RKO (cell line): Measurements from ENCODE around the gene ITGB7.
A peak's percentile ranks its signal among the peaks of the same experiment; 100 is the strongest.
"Not testable (repeated sequence)": the region's sequence is repeated elsewhere in the genome, so short reads cannot be mapped to it uniquely, and the experiment has no call there.

Source experiments
- DNase-seq: peaks from one replicate; pipeline ENCODE4 v3.0.0-alpha.2; 2016; ENCODE audit warnings: low spot score

The ITGB7 gene

DNA sequence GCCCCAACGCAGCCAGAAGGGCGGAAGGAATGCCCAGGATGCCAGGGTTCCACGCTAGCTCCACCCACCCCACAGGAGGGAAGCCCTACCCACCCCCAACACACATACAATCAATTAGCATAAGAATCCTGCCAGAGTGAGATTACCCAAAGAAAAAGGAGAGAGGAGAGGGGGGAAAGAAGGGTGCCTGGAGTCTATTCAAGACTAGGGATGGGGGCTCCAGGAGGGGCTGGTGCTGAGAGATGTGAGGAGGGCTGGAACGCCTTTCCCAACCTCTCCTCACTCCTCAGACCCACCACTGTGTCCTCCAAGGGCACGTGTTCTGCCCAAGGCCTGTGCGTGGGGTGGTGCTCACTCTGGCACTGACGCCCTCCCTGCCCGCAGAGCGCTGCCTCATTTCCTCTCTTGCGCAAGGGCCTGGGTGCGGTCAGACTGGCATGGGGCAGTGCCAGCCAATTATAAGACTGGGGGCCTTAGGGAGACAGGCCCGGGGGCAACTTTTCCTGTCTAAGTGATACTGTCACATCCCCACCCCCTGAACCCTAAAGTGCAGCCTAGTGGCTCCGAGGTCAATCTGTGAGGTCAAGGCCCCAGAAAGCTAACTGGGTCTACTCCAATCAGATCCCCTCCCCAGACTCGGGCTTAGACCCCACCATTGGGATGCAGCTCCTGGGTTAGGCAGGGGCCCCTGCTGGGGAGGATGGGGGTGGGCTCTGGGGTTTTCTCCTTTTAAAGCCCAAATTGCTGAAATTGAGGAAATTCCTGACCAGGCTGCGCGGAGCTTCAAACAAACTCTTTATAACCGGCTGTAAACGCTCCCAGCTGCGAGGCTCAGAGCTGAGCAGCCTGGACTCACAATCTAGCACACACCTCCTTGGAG is 10.2 kb upstream of the ITGB7 start:
- DNase-seq, result peak; percentile 20

DNA sequence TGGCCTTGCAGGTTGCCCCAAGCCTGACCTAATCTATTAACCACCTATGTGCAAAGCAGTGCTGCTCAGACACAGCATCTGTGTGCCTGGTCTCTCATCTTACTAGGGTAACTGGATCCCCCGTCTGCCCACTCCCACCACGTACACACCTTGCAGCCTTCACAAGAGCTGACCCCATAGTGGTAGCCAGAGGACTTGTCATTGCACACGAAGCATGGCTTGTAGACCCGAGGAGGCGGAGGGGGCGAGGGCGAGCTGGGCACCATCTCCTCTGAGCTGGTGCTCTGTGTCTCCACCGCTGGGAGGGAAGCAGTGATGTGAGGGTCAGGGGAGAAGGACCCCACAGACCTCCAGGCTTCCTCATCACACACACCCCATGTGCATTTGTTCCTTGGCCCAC is 8.4 kb upstream of the ITGB7 start:
- no peak for DNase-seq

DNA sequence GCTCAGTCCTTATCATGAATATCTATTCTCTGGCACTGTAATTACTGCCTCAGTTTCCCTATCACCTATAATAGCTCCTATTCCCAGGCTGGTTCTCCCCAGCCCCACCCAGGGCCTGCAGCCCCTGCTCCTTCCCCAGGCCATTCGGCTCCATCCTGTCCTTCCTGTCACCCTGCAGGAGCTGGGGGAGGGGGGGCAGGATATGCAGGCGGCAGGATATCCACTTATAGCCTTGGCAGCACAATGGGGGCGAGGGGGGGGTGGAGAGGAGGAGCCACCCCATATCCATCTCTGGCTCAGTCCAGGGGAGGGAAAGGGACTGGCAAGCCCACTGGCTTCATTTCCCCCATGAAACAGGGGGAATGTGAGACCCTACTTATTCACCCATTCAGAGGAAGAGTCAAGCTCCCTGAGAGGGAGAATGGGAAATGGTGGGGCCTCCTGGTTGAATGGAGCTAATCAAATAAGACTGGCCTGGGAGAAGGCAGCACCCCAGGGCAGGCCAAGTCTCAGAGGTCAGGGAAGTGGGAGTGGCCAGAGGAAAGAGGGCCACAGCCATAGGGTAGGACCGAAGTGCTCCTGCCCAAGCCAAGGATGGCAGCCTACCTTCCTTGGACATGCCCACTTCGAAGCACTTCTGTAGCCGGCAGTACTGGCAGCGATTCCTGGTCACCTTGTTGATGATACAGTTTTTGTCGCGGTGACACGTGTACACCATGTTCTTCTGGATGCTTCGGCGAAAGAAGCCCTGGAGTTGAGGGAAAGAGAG is 7.8 kb upstream of the ITGB7 start:
- no peak for DNase-seq

DNA sequence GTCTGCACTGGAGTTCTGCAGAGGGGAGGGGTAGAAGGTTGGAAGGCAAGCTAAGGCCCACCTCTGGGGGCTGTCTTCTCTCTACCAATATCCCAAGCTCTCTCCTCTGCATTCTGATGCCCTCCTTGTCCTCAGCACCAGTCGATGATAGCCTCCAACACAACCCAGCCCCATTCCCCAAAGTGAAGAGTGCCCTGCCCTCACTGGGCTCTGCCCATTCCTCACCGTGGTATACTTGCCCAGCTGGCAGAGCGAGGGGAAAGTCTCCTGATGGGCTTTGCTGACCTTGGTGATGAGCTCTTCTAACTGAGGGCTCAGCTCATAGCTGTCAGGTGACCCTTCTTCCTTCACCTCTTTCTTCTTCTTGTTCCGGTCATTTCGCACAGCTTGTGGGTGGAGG is 7.2 kb upstream of the ITGB7 start:
- no peak for DNase-seq

DNA sequence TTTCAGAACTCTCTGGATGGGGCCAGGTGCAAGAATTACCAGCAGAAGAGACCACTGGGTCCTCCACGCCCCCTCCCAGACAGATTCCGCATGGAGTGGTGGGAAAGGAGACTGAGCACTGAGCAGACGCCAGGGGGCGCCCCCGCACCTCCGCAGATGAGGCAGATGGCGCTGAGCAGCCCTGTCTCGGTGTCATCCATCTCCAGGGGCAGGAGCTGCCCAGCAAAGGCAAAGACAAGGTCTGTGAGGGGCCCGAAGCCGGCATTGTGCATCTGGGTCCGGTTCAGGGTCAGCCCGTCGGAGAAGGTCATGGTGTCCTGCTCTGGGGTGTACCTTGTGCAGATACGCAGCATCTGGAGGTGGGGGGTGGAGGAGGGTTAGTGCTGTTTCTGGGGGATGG is 6.3 kb upstream of the ITGB7 start:
- DNase-seq, result peak; percentile 77

GRCh38 chr12:53212931-53213330 is 5.9 kb upstream of the ITGB7 start:
- no peak for DNase-seq

DNA sequence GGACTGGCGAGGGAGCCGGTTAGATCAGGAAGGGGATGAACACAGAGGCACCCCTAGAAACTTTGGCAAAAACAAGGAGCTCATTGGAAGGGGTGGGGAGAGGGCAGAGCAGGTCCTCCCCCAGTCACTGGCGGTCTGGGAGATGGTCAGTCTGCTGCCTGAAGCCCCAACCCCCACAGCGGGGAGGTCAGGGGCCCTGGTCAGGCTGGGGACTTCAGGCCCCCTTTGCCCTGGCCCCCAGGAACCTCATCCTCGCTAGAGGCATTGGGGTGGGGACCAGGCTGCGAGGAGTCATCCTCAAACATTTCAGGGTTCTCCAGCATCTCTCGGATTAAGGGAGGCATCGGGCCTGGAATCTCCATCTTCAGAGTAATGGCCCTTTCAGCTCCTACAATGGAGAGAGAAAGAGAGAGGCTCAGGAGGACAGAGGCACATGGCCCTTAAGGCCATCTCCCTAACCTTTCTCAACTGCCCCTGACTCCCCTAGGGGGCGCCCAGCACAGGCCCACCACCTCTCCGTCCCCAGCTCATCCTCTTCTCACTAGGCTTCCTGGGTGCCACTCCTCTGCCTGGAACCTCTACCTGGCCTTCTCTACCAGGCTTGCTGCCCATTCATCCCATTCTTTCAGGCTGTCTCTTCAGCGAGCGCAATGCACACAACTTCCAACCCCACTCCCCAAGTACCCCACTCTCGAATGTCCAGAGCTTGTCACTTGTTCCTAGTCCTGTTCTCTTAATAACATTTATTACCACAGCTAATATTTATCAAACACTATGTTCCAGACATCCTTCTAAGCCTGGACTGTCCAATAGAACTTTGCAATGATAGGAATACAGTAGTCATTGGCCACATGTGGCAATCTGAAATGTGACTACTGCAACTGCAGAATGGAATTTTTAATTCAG is 4.7 kb upstream of the ITGB7 start:
- DNase-seq, result no peak

DNA sequence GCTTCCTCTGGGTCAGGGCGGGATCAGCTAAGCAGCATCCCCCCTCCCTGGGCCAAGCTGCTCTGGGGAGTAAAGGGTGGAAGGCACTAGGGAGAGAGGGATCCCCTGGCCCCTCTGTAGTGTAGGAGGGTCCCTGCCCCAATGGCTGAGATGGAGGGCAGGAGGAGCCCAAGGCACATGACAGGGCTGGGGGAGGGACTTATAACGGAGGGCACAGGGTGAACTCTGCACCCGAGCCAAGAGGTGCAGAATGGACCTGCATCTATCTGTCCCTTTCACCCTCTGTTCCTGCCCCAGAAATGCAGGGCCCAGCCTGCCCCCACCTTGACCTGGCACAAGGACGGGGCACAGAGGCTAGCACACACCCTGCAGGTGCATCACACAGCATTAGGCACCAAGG is 3.8 kb upstream of the ITGB7 start:
- DNase-seq, result no peak

- DNase-seq, result no peak
These were observed 1.9 kb upstream of the ITGB7 start for GRCh38 chr12:53208877-53209463.

DNA sequence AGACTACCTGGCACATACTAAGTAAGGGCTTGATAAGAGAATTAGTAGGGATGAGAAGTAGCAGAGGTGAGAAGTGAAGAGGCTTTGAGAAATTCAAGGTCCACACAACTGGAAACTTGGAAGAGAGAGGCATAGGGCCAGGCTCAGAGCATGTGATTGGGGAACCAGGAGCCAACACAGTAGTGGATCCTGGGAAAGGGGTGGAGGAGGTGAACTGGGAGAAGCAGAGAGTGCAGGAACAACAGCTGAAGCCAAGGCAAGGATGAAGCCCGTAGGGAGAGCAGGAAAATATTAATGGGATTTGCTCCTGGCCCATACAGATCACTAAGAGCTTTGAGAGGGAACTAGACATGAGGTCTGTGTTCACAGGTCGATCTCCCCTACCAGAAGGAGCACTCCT is 1.4 kb upstream of the ITGB7 start:
- DNase-seq, result no peak

DNA sequence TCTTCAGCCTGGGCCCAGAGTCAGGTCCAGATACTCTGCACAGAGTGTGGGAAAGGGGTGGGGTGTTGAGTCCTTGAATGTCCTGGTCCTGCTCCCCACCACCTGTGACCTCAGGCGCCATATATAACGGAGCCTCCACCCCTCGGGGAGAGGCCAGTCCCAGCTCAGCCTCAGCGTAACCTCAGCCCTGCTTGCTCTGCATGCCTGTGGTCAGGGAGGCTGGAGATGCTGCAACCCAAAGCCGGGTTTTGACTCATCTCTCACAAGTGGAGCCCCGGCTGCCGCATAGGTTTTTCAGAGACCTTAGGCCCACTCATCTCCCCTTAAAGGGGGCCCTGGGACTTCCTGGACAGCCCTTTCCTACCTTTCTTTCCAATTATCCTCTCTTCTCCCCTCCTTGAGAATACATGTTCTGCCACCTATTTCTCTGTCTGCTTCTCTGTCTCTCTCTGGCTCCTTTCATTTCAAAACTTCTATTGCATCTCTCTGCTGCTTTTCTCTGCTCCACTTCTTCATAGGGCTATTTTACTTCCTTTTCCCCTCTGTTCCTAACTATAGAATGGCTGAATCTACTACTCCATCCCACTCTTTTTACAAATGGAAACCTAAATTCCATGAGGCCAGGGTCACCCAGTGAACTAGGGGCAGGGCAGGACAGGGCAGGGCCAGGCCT is 1.2 kb downstream of the ITGB7 start:
- DNase-seq, result peak; percentile 42

- DNase-seq, result no peak
These were observed 2.7 kb downstream of the ITGB7 start for GRCh38 chr12:53204351-53204750.

DNA sequence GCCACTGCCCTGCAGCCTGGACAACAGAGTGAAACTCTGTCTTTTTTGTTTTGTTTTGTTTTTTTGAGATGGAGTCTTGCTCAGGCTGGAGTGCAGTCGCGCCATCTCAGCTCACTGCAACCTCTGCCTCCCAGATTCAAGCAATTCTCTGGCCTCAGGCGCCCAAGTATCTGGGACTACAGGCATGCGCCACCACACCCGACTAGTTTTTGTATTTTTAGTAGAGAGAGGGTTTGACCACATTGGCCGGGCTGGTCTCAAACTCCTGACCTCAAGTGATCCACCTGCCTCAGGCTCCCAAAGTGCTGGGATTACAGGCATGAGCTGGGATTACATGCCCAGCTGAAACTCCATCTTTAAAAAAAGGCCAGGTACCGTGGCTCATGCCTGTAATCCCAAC is 4.7 kb downstream of the ITGB7 start:
- DNase-seq, result not testable (repeated sequence)

- DNase-seq, result no peak
These were observed 5.4 kb downstream of the ITGB7 start for GRCh38 chr12:53201639-53202038.

GRCh38 chr12:53201177-53201541 is 5.9 kb downstream of the ITGB7 start:
- no peak for DNase-seq

- no peak for DNase-seq
These were observed 6.4 kb downstream of the ITGB7 start for GRCh38 chr12:53200458-53201176.

DNA sequence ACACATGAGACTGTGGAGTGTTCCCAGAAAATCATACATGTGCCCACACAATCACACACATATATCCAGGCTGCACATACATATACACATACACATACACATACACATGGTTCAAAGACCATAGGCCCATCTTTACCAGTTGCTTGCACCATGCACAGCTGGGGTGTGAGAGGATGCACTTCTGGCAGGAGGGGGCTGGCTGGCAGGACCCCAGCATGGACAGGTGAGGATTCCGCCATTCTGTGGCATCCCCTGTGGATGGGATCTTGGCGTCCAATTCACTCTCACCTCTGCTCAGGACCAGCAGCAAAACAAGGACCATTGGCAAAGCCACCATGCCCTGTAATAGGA is 7.0 kb downstream of the ITGB7 start:
- DNase-seq, result no peak

- no peak for DNase-seq
These were observed 7.4 kb downstream of the ITGB7 start for GRCh38 chr12:53199700-53200099.

GRCh38 chr12:53198486-53199110 is 8.5 kb downstream of the ITGB7 start:
- no peak for DNase-seq

DNA sequence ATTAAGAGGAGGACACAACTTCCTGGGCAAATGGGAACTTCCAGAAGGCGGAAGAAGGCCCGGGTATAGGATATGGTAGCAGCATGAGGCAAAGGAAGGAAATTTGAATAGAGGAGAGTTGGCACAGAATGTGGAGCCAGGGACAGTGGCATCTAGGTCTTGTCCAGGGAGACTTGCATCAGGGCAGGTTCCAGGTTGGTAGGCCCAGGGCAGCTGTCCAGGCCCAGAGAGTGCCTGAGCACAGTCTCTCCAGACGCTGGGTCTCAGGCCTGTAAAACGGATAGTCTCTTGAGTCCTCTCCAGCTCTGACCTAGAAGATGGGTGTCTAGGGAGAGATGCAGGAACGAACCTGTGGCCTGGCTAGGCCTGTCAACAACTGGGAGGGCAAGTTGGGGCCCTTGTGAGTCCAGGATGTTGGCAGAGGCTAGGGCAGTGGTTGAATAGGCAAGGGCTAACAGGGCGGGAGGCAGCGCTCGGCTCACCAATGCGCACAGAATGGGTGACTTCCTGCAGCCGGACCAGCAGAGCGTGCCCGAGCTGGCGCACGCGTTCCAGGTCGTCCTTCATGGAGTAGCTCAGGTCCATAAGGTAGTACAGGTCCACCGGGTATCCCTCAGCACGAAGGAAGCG is 9.9 kb downstream of the ITGB7 start:
- DNase-seq, result no peak
